Keratinocyte (primary cell): ENCODE measurements around the gene LMOD1. TPM values are rescaled to one million over a fixed set of nuclear protein-coding genes. Genes with fewer than 3 reads are reported as not detected.
A peak's percentile ranks its signal among the peaks of the same experiment; 100 is the strongest.

Experiments used
- DNase-seq: peaks from one replicate; pipeline ENCODE4 v3.0.0-alpha.2; 2011; ENCODE audit warnings: low read depth, missing footprints, low spot score
- FAIRE-seq: peaks from 2 replicates; lab custom pipeline; 2011; peaks lifted over from hg19 to GRCh38; lab: Jason Lieb, UNC
- H2AFZ ChIP-seq: 2 replicates; pipeline ENCODE4 v1.6.0; 2012; ENCODE audit warnings: low read length, control low read depth, inconsistent platforms; ENCODE audit not compliant: control insufficient read depth
- H3K27ac ChIP-seq: 2 replicates; pipeline ENCODE4 v1.5.1; 2011; ENCODE audit warnings: low read length; ENCODE audit not compliant: control insufficient read depth, insufficient read depth
- H3K27me3 ChIP-seq: 3 replicates; pipeline ENCODE4 v1.6.0; 2011; ENCODE audit warnings: low read length; ENCODE audit not compliant: control insufficient read depth, insufficient read depth; ENCODE audit errors: extremely low read depth
- H3K36me3 ChIP-seq, 2 experiments: 2 replicates in 1 of 2; 3 replicates in 1 of 2; pipeline ENCODE4 v1.5.1; 2011; ENCODE audit warnings: low read length in 2 of 2, mild to moderate bottlenecking in 1 of 2; ENCODE audit not compliant: control insufficient read depth in 2 of 2, insufficient read depth in 2 of 2; ENCODE audit errors: extremely low read depth in 1 of 2
- H3K4me1 ChIP-seq: 3 replicates; pipeline ENCODE4 v1.5.1; 2011; ENCODE audit warnings: low read length; ENCODE audit not compliant: control insufficient read depth, insufficient read depth; ENCODE audit errors: extremely low read depth
- H3K4me2 ChIP-seq: 3 replicates; pipeline ENCODE4 v1.6.0; 2011; ENCODE audit warnings: low read depth, low read length; ENCODE audit not compliant: control insufficient read depth, insufficient read depth; ENCODE audit errors: extremely low read depth
- H3K4me3 ChIP-seq, 3 experiments: fragments of 200-600 bp in 1 of 3; sonication (generic) in 1 of 3; 2 replicates in 2 of 3; 3 replicates in 1 of 3; pipeline ENCODE4 v1.5.1; 2011 to 2016; ENCODE audit warnings: low read length in 3 of 3, mild to moderate bottlenecking in 3 of 3, control low read depth in 2 of 3, inconsistent platforms in 1 of 3, low read depth in 1 of 3, mixed read lengths in 1 of 3, mixed run types in 1 of 3, moderate library complexity in 1 of 3; ENCODE audit not compliant: control insufficient read depth in 2 of 3, insufficient read depth in 2 of 3; ENCODE audit errors: extremely low read depth in 1 of 3
- H3K79me2 ChIP-seq: 2 replicates; pipeline ENCODE4 v1.6.0; 2012; ENCODE audit warnings: low read length; ENCODE audit not compliant: control insufficient read depth, insufficient read depth
- H3K9ac ChIP-seq: 3 replicates; pipeline ENCODE4 v1.6.0; 2011; ENCODE audit warnings: low read length; ENCODE audit not compliant: control insufficient read depth, insufficient read depth; ENCODE audit errors: extremely low read depth
- H3K9me1 ChIP-seq: 3 replicates; pipeline ENCODE4 v1.6.0; 2011; ENCODE audit warnings: low read length; ENCODE audit not compliant: control insufficient read depth, insufficient read depth; ENCODE audit errors: extremely low read depth
- H3K9me3 ChIP-seq: 2 replicates; pipeline ENCODE4 v1.5.1; 2012; ENCODE audit warnings: low read depth, low read length; ENCODE audit not compliant: control insufficient read depth
- H4K20me1 ChIP-seq: 3 replicates; pipeline ENCODE4 v1.6.0; 2011; ENCODE audit warnings: low read length; ENCODE audit not compliant: control insufficient read depth, insufficient read depth; ENCODE audit errors: extremely low read depth
- CTCF ChIP-seq, 3 experiments: IDR thresholded peaks in 1 of 3; conservative IDR thresholded peaks in 1 of 3; optimal IDR thresholded peaks in 1 of 3; 2 replicates in 2 of 3; 3 replicates in 1 of 3; pipeline versions ENCODE3 to v1.5.1; 2011; ENCODE audit warnings: low read length in 3 of 3, mild to moderate bottlenecking in 3 of 3, moderate library complexity in 2 of 3, control low read depth in 1 of 3, inconsistent platforms in 1 of 3; ENCODE audit not compliant: insufficient read depth in 2 of 3; ENCODE audit errors: extremely low read depth in 1 of 3
- EZH2 ChIP-seq: IDR thresholded peaks from one replicate; pipeline ENCODE4 v1.6.1; 2012; ENCODE audit warnings: inconsistent platforms, mild to moderate bottlenecking, low read length, moderate library complexity
- dilution Hi-C: fragments of 300-500 bp; cut with MboI; formaldehyde crosslinking; loops from one replicate; pipeline ENCODE4 v1.7.0; 2020; ENCODE audit warnings: low sequenced_read_pairs; ENCODE audit not compliant: extremely low pct_ligation_motif_present
- polyA plus RNA-seq, 5 experiments: library from polyadenylated mRNA; depleted of rRNA in 3 of 5; stranded (reverse) in 3 of 5; stranded (forward) in 1 of 5; unstranded in 1 of 5; fragments of >200 nt; gene quantifications; 1 replicate in 1 of 5; 2 replicates in 3 of 5; 3 replicates in 1 of 5; pipeline versions ENCODE4 v1.2.1 to v1.2.3, GENCODE V29; 2011 to 2012; ENCODE audit warnings: missing spikeins in 2 of 5, low read depth in 1 of 5, low replicate concordance in 1 of 5

Gene LMOD1
- polyA plus RNA-seq, 1 donor (not counting 4 experiments of a cell fraction or from before 2014, with no cell fraction given): not detected

GRCh38 chr1:201890223-201890622 is 56.1 kb downstream of the LMOD1 start:
- H3K36me3 ChIP-seq: no peaks in the 10 kb centered on the region
- no peaks in the 10 kb centered on the region for H3K79me2 ChIP-seq
- no peak overlapping the region for H3K27ac ChIP-seq
- no peak overlapping the region for H2AFZ ChIP-seq
- no peak overlapping the region for H3K9ac ChIP-seq
- dilution Hi-C loops: no loop called here
- H3K4me1 ChIP-seq: peaks cover 11% of the 10 kb centered on the region
- peaks cover 18% of the 10 kb centered on the region for H3K27me3 ChIP-seq
- DNase-seq: no peak
- H4K20me1 ChIP-seq: no peaks in the 10 kb centered on the region
- FAIRE-seq: no peak
- H3K9me1 ChIP-seq: no peaks in the 10 kb centered on the region
- H3K4me3 ChIP-seq: no peak overlapping the region
- H3K4me2 ChIP-seq: no peak overlapping the region
- no peak for TF ChIP-seq CTCF (optimal IDR thresholded peaks at IDR 0.05 in 1 of 3, IDR thresholded peaks at IDR 0.05 in 1 of 3, conservative IDR thresholded peaks at IDR 0.05 in 1 of 3; ENCODE audit: extremely low read depth in 1 of 3, insufficient read depth in 2 of 3, low read length in 3 of 3)
- TF ChIP-seq EZH2: no peak
- H3K9me3 ChIP-seq: no peaks in the 10 kb centered on the region

- Histone ChIP-seq H3K4me3 (peak overlapping the region; percentile 50 to 63 (median 62)), H3K27ac (no peak overlapping the region)
These were observed 57.0 kb downstream of the LMOD1 start for GRCh38 chr1:201889090-201889968.

More at GRCh38 chr1:201889090-201889968, 57.0 kb downstream of the LMOD1 start:
- H3K9ac ChIP-seq: peak overlapping the region; percentile 35
- peak overlapping the region; percentile 83 for H3K4me2 ChIP-seq
- H3K4me1 ChIP-seq: peaks cover 16% of the 10 kb centered on the region
- H3K36me3 ChIP-seq: no peaks in the 10 kb centered on the region
- H3K9me3 ChIP-seq: no peaks in the 10 kb centered on the region
- dilution Hi-C loops: no loop called here
- peak overlapping the region; percentile 13 for H2AFZ ChIP-seq
- no peaks in the 10 kb centered on the region for H3K79me2 ChIP-seq
- H4K20me1 ChIP-seq: no peaks in the 10 kb centered on the region
- no peak for DNase-seq
- no peaks in the 10 kb centered on the region for H3K9me1 ChIP-seq
- no peak for FAIRE-seq
- TF ChIP-seq EZH2: peak; percentile 45
- no peak for TF ChIP-seq CTCF (optimal IDR thresholded peaks at IDR 0.05 in 1 of 3, IDR thresholded peaks at IDR 0.05 in 1 of 3, conservative IDR thresholded peaks at IDR 0.05 in 1 of 3; ENCODE audit: extremely low read depth in 1 of 3, insufficient read depth in 2 of 3, low read length in 3 of 3)
- peaks cover 18% of the 10 kb centered on the region for H3K27me3 ChIP-seq
